ENCODE measurements around the gene SPACDR. TPM values are rescaled to one million over a fixed set of nuclear protein-coding genes. Genes with fewer than 3 reads are reported as not detected.

The SPACDR gene
- total and polyA plus RNA-seq, 2 experiments from 2014 or later, result 0.42 to 0.52 TPM

GRCh38 chr7:100415448-100415847 is 48.6 kb downstream of the SPACDR start:
- Histone ChIP-seq H3K4me3 (no peak overlapping the region), H3K79me2 (replicated peaks; ENCODE audit: insufficient read depth) (no peaks in the 10 kb centered on the region), H3K36me3 (ENCODE audit: insufficient read depth) (no peaks in the 10 kb centered on the region), H3K27ac (ENCODE audit: low read depth) (no peak overlapping the region), H3K4me2 (no peak overlapping the region), H3K27me3 (ENCODE audit: insufficient read depth) (no peaks in the 10 kb centered on the region), H2AFZ (no peak overlapping the region), H3F3A (replicated peaks; ENCODE audit: low read depth) (no peaks in the 10 kb centered on the region), H3K4me1 (ENCODE audit: insufficient read depth) (no peaks in the 10 kb centered on the region), H4K20me1 (replicated peaks; ENCODE audit: insufficient read depth) (no peaks in the 10 kb centered on the region; the same call in 1 of the 2 replicates), H3K9me2 (ENCODE audit: insufficient read depth) (no peaks in the 10 kb centered on the region)
- H3K36me3 Mint-ChIP-seq (ENCODE audit: low read depth), result no peaks in the 10 kb centered on the region
- no peak overlapping the region for H3K27ac Mint-ChIP-seq
- H3K27me3 Mint-ChIP-seq (ENCODE audit: insufficient read depth, low read depth, poor library complexity), result no peaks in the 10 kb centered on the region
- TF ChIP-seq ZNF462 (CRISPR knock-in tag; IDR thresholded peaks at IDR 0.05), result no peak
- no peak for TF ChIP-seq POLR2AphosphoS5 (IDR thresholded peaks at IDR 0.05; ENCODE audit: low read depth)
- no peak for TF ChIP-seq NANOG (IDR thresholded peaks at IDR 0.05; ENCODE audit: borderline replicate concordance)
- no peak for TF ChIP-seq STAT1 (IDR thresholded peaks at IDR 0.05; ENCODE audit: unreplicated experiment)
- TF ChIP-seq REST (IDR thresholded peaks at IDR 0.05; ENCODE audit: unreplicated experiment), result no peak
- no peak for TF ChIP-seq ETS1 (IDR thresholded peaks at IDR 0.05)
- TF ChIP-seq EZH2 (IDR thresholded peaks at IDR 0.05; ENCODE audit: low read depth, unreplicated experiment), result no peak
- no peak for TF ChIP-seq JUNB (IDR thresholded peaks at IDR 0.05; ENCODE audit: unreplicated experiment)
- TF ChIP-seq ZNF114 (CRISPR knock-in tag; IDR thresholded peaks at IDR 0.05), result no peak
- no peak for TF ChIP-seq ZNF331 (CRISPR knock-in tag; IDR thresholded peaks at IDR 0.05; ENCODE audit: low read depth)
- TF ChIP-seq EZH2phosphoT487 (IDR thresholded peaks at IDR 0.05; ENCODE audit: unreplicated experiment), result no peak
- no peak for TF ChIP-seq CREB1 (CRISPR knock-in tag; IDR thresholded peaks at IDR 0.05; ENCODE audit: low read depth)
- no peak for TF ChIP-seq CTCF (conservative IDR thresholded peaks at IDR 0.05; ENCODE audit: low read depth in 2 of 2)
- no peak overlapping the region for H3K4me3 Mint-ChIP-seq
- DNase-seq (ENCODE audit: low spot score) (no peak), ATAC-seq (no peak)
- H3K9me3 Mint-ChIP-seq, result no peaks in the 10 kb centered on the region
- H3K4me1 Mint-ChIP-seq, result peaks cover 3% of the 10 kb centered on the region; the same call in 1 of the 3 replicates

All from GM23338 (cell line).